B cell (primary cell): ENCODE measurements around the gene APOOL.

Experiments
- CTCF ChIP-seq: fragments of 200-600 bp; IDR thresholded peaks from one replicate; pipeline ENCODE4 v1.8.0; 2022; ENCODE audit warnings: antibody characterized with exemption, mild to moderate bottlenecking
- EZH2 ChIP-seq: IDR thresholded peaks from 2 replicates; pipeline ENCODE4 v1.6.1; 2012; ENCODE audit warnings: borderline replicate concordance, low read depth, mild to moderate bottlenecking, moderate library complexity, low read length; ENCODE audit not compliant: insufficient read depth, poor library complexity, severe bottlenecking

GRCh38 chrX:85026170-85026569, 22.5 kb downstream of the APOOL start:
- TF ChIP-seq EZH2 (no peak), CTCF (no peak)
